Activated CD8-positive, alpha-beta memory T cell treated with anti-CD3 and anti-CD28 coated beads, Interleukin-2, amount 10 ng/mL, durations not matched to agents 7 days and 5 days (primary cell): ENCODE results near the gene OXCT1. TPM values are rescaled to one million over a fixed set of nuclear protein-coding genes. Genes with fewer than 3 reads are reported as not detected.
"Not testable (repeated sequence)": the region's sequence is repeated elsewhere in the genome, so short reads cannot be mapped to it uniquely, and the experiment has no call there.

Experiments used
- ATAC-seq: fragments of 150-1000 bp; cut with Tn5 transposase; one replicate; pipeline ENCODE4 v1.10.0; 2021; ENCODE audit warnings: moderate library complexity
- CTCF ChIA-PET: fragments of 350-600 bp; sonication (Branson Sonifier 250); formaldehyde crosslinking; loops from one replicate; lab custom pipeline; 2021; ENCODE audit warnings: antibody characterized with exemption; lab: Charles Lee
- DNase-seq: peaks from one replicate; pipeline ENCODE4 v3.0.0-alpha.2; 2020
- H3K27ac Mint-ChIP-seq: one replicate; pipeline ENCODE4 v1.8.0; 2021; ENCODE audit warnings: mild to moderate bottlenecking, mixed read lengths
- H3K27me3 Mint-ChIP-seq: one replicate; pipeline ENCODE4 v1.8.0; 2021; ENCODE audit warnings: mixed read lengths
- H3K36me3 Mint-ChIP-seq: one replicate; pipeline ENCODE4 v1.8.0; 2021; ENCODE audit warnings: mild to moderate bottlenecking, mixed read lengths
- H3K4me1 Mint-ChIP-seq: one replicate; pipeline ENCODE4 v1.8.0; 2021; ENCODE audit warnings: mixed read lengths
- H3K4me3 Mint-ChIP-seq: one replicate; pipeline ENCODE4 v1.8.0; 2021; ENCODE audit warnings: mild to moderate bottlenecking, moderate library complexity, mixed read lengths
- H3K9me3 Mint-ChIP-seq: one replicate; pipeline ENCODE4 v1.8.0; 2022; ENCODE audit warnings: low read depth, mixed read lengths
- total RNA-seq, 2 experiments: library from RNA; stranded (reverse); gene quantifications; one replicate each; pipeline ENCODE4 v1.2.3, GENCODE V29; 2021

Gene OXCT1
- total RNA-seq, 2 experiments from 2014 or later: 74.9 to 81.8 TPM

DNA sequence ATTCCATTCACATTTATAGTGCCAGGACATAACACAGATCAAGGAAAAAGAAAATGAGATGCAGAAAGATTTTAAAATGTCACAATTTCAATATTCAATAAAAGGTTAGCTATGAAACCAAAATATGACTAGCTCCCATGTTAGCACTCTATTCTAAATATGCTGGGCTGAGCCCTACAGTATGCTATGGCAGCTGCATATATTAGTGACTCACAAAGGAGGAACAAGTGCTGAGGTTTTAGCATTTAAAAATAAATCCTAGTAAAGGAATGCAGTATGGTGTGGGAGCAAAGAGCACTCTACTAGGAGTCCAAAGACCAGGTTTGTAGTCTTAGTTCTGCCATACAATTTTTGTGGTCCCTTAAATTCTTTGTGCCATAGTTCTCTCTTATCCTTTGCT is 118.4 kb downstream of the OXCT1 start:
- Mint-ChIP-seq H3K36me3 (peaks cover 42% of the 10 kb centered on the region), H3K4me3 (no peak overlapping the region), H3K9me3 (no peaks in the 10 kb centered on the region), H3K27ac (no peak overlapping the region), H3K27me3 (no peaks in the 10 kb centered on the region), H3K4me1 (peaks cover 14% of the 10 kb centered on the region)
- CTCF ChIA-PET: no interaction called here
- no peak for ATAC-seq
- DNase-seq: no peak

DNA sequence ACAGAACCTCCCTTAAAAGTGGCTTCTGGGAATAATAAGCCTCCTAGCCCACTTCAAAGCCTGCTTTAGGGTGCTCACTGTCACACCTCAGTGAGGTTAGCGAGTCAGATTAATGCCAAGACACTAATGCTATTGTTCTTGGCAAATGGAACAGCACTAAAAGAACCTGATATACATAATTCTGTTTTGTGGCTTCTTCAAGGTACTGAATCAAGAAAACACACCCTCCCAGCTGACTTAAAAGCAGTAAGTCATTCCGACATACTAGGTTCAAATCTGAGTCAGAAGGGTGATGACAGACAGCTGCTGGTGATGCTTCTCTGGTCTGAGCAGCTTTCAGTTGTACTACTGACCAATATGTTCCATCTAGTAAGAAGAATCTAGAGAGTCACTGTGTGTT is 121.6 kb downstream of the OXCT1 start:
- ATAC-seq (peak; percentile 74), DNase-seq (peak; percentile 41)
- Mint-ChIP-seq H3K27ac (peak overlapping the region; percentile 9), H3K9me3 (no peaks in the 10 kb centered on the region), H3K4me3 (no peak overlapping the region), H3K36me3 (peaks cover 45% of the 10 kb centered on the region), H3K4me1 (peaks cover 9% of the 10 kb centered on the region), H3K27me3 (no peaks in the 10 kb centered on the region)
- CTCF ChIA-PET: no interaction called here

DNA sequence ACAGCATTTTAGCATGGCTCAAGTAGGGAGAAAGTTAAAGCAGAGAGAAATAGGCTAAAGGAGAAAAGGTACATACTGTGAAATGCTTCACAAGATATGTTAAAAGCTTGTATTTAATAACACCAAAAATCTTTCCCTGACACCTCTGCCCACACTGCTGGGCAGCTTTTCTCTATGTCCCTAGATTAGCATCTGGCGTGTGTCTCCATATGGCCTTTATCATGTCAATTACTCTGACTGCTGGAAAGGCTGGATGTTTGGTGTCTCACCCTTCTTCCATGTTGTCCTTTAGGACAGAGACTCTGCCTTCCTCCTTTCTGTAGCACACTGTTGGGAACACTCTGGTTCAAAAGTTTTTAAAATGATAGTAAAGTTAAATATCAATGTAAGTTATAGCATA is 122.5 kb downstream of the OXCT1 start:
- H3K4me3 Mint-ChIP-seq: no peak overlapping the region
- no peaks in the 10 kb centered on the region for H3K27me3 Mint-ChIP-seq
- no peak overlapping the region for H3K27ac Mint-ChIP-seq
- H3K36me3 Mint-ChIP-seq: peaks cover 41% of the 10 kb centered on the region
- H3K4me1 Mint-ChIP-seq: peaks cover 9% of the 10 kb centered on the region
- ATAC-seq (no peak), DNase-seq (no peak)
- no peaks in the 10 kb centered on the region for H3K9me3 Mint-ChIP-seq
- CTCF ChIA-PET: interaction anchor here (1.1 kb wide), 1 partner anchor 34 kb away, joined by 3 read pairs; no protein-coding TSS in a partner anchor

DNA sequence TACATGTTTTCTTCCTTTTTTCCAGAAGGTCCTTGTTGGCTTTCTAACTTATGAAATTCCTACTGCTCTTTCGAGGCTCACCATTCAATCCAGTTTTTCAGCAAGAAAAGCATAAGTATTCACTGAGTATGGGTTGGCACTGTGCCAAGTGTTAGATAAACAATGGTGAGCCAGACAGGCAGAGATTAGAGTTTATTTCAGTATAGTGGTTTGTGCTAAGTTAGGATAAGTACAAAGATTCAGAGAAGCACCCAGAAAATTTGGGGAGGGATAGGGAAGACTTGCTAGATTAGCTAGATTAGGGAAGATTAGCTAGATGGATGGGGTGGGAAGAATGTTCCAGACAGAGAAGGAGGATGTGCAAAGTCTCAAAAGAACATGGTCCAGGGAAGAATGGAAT is 122.9 kb downstream of the OXCT1 start:
- no peak for DNase-seq
- H3K9me3 Mint-ChIP-seq: no peaks in the 10 kb centered on the region
- H3K36me3 Mint-ChIP-seq: peaks cover 42% of the 10 kb centered on the region
- H3K4me1 Mint-ChIP-seq: peaks cover 9% of the 10 kb centered on the region
- no peaks in the 10 kb centered on the region for H3K27me3 Mint-ChIP-seq
- CTCF ChIA-PET: interaction anchor here (1.1 kb wide), 1 partner anchor 34 kb away, joined by 3 read pairs; no protein-coding TSS in a partner anchor
- no peak overlapping the region for H3K27ac Mint-ChIP-seq
- H3K4me3 Mint-ChIP-seq: no peak overlapping the region
- ATAC-seq: no peak

DNA sequence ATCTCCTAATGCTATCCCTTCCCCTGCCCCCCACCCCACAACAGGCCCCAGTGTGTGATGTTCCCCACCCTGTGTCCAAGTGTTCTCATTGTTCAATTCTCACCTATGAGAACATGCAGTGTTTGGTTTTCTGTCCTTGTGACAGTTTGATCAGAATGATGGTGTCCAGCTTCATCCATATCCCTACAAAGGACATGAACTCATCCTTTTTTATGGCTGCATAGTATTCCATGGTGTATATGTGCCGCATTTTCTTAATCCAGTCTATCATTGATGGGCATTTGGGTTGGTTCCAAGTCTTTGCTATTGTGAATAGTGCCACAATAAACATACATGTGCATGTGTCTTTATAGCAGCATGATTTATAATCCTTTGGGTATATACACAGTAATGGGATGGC is 127.6 kb downstream of the OXCT1 start:
- H3K27me3 Mint-ChIP-seq, H3K4me3 Mint-ChIP-seq, H3K9me3 Mint-ChIP-seq, DNase-seq, H3K4me1 Mint-ChIP-seq, ATAC-seq, H3K27ac Mint-ChIP-seq, CTCF ChIA-PET: not testable (repeated sequence)
- H3K36me3 Mint-ChIP-seq: peaks cover 47% of the 10 kb centered on the region

DNA sequence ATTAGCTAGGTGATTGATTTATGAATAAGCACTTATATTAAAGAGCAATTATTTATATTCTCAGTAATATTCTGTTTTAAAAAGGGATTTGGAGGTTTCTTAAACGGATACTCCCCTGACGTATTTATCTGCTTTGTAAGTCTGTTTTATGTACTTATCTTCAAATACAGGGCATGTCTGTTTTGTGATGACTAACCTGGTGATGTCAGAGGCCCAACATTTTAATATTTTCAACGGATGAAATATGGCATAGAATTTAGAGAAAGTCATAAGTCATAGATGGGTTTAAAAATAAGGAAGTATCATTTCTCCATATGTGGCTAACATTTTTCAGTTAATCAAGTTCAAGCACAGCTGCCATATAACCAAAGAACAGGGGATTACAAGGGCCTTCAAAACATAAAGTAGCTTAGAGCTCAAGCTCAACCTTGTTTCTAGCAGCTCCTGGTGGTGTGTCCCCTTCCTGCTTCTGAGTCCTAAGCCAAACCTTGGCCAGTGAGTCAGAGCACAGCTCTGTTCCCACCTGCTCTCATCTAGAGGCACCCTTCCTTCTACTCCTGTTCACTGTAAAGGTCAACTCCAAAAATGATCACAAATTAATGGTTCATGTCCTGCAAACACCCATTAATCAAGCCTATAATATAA is 131.4 kb downstream of the OXCT1 start:
- no peaks in the 10 kb centered on the region for H3K4me1 Mint-ChIP-seq
- ATAC-seq: no peak
- H3K27me3 Mint-ChIP-seq: no peaks in the 10 kb centered on the region
- H3K4me3 Mint-ChIP-seq: no peak overlapping the region
- H3K9me3 Mint-ChIP-seq: no peaks in the 10 kb centered on the region
- H3K27ac Mint-ChIP-seq: no peak overlapping the region
- CTCF ChIA-PET: no interaction called here
- DNase-seq: no peak
- peaks cover 63% of the 10 kb centered on the region for H3K36me3 Mint-ChIP-seq

DNA sequence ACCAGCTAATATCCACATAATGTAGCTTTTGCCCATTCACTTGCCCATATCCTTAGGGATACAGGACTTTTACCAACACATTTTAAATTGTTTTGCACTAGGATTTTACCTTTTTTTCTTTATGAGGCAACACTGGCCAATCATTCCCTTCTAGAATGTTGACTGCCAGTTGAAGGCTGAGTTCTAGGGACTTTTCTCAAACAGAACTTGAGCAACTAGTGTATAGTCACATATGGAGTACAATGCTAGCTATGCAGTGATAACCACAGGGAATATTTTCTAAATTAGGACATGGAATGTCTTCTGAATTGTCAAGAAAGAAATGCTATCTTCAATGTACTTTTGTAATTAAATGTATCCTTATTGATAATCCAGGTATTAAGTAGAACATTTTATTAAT is 133.6 kb downstream of the OXCT1 start:
- no peaks in the 10 kb centered on the region for H3K4me1 Mint-ChIP-seq
- H3K36me3 Mint-ChIP-seq: peaks cover 63% of the 10 kb centered on the region
- H3K9me3 Mint-ChIP-seq: no peaks in the 10 kb centered on the region
- CTCF ChIA-PET: no interaction called here
- H3K27me3 Mint-ChIP-seq: no peaks in the 10 kb centered on the region
- no peak for DNase-seq
- no peak overlapping the region for H3K27ac Mint-ChIP-seq
- no peak for ATAC-seq
- H3K4me3 Mint-ChIP-seq: no peak overlapping the region

DNA sequence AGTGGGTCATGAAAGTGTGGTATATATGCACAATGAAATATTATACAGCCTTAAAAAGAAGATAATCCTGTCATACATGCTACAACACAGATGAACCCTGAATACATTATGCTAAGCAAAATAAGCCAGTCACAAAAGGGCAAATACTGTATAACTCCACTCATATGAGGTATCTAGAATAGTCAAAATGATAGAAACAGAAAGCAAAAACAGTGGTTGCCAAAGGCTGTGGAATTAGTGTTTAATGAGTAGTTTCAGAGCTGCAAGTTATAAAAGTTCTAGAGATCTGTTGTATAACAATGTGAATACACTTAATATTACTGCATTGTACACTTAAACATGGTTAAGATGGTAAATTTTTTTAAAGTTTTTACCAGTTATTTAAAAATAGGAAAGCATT is 135.0 kb downstream of the OXCT1 start:
- CTCF ChIA-PET: no interaction called here

DNA sequence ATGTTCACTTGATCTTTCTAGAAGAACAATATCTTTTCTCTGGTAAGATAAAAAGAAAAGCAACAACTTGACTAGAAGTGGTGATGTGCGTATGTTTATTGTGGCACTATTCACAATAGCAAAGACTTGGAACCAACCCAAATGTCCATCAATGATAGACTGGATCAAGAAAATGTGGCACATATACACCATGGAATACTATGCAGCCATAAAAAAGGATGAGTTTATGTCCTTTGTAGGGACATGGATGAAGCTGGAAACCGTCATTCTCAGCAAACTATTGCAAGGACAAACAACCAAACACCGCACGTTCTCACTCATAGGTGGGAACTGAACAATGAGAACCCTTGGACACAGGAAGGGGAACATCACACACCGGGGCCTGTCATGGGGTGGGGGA is 140.8 kb downstream of the OXCT1 start:
- CTCF ChIA-PET, H3K27ac Mint-ChIP-seq, H3K4me1 Mint-ChIP-seq, H3K9me3 Mint-ChIP-seq, DNase-seq, ATAC-seq, H3K27me3 Mint-ChIP-seq, H3K4me3 Mint-ChIP-seq: not testable (repeated sequence)
- peaks cover 33% of the 10 kb centered on the region for H3K36me3 Mint-ChIP-seq

More for the DNA sequence above, 135.0 kb downstream of the OXCT1 start:
- DNase-seq (no peak), ATAC-seq (no peak)
- Mint-ChIP-seq H3K27ac (no peak overlapping the region), H3K4me3 (no peak overlapping the region), H3K36me3 (peaks cover 68% of the 10 kb centered on the region), H3K4me1 (no peaks in the 10 kb centered on the region), H3K27me3 (no peaks in the 10 kb centered on the region), H3K9me3 (no peaks in the 10 kb centered on the region)

DNA sequence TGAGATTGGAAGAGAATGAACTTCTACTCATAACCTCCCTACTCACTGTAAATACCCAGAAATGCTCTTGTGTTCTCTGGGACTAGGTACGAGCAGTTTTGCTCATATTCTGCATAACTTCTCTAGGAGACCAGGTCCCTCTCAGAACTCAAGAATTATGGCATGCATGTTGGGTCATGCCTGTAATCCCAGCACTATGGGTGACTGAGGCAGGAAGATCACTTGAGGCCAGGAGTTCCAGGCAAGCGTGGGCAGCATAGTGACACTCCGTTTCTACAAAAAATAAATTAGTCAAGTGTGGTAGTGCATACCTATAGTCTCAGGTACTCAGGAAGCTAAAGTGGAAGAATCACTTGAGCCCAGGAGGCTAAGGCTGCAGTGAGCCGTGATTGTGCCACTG is 141.9 kb downstream of the OXCT1 start:
- H3K27ac Mint-ChIP-seq: no peak overlapping the region
- peaks cover 2% of the 10 kb centered on the region for H3K27me3 Mint-ChIP-seq
- no peaks in the 10 kb centered on the region for H3K4me1 Mint-ChIP-seq
- H3K4me3 Mint-ChIP-seq: no peak overlapping the region
- no peaks in the 10 kb centered on the region for H3K9me3 Mint-ChIP-seq
- ATAC-seq (no peak), DNase-seq (no peak)
- CTCF ChIA-PET: no interaction called here
- peaks cover 29% of the 10 kb centered on the region for H3K36me3 Mint-ChIP-seq

DNA sequence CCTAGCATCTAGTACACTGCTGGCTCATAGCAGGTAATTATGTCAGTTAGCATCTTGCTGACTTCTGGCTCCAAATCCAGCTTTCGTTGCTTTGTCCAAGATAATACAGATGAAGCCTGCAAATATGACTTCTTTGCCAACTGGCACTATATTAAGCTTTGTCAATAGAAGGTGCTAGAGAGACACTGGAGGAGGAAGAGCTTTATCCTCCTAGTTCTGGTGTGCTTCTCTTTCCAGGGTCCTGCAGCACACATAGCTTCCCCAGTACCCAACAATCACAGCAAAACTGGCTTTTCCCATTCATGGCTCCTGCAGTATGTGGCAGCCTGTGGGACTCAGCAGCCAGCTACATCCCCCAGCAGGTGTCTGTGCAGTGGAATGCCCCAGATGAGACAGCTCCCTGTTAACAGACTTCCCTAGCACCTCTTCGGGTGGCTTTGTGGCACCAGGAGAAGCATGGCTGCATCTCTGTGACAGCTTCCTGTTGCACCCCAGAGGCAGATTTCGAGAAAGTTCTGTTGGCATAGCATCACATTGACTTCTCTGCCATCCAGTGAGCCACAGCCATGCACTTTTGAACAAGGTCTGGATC is 147.8 kb downstream of the OXCT1 start:
- no peak for ATAC-seq
- no peaks in the 10 kb centered on the region for H3K36me3 Mint-ChIP-seq
- H3K4me1 Mint-ChIP-seq: no peaks in the 10 kb centered on the region
- H3K9me3 Mint-ChIP-seq: no peaks in the 10 kb centered on the region
- no peak overlapping the region for H3K27ac Mint-ChIP-seq
- CTCF ChIA-PET: interaction anchor here (0.9 kb wide), 1 partner anchor 335 kb away, joined by 3 read pairs; no protein-coding TSS in a partner anchor
- H3K4me3 Mint-ChIP-seq: no peak overlapping the region
- peaks cover 27% of the 10 kb centered on the region for H3K27me3 Mint-ChIP-seq
- no peak for DNase-seq

DNA sequence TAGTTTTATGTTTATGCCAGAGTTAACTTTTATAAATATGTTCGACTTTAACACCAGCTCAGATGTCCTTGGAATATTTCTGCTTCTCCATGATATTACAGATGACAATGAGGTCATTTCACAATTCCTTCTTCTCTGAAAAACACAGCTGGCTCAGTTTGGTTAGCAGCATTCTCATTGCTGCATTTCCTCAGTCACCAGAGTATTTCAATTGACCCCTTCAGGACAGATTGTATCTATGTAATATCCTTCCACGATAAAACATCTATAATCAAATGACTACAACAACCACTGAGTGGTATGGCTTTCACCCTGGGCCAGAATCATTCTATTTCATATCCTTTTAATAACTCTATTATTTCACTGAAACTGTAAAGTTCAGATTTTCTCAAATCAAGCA is 148.7 kb downstream of the OXCT1 start:
- H3K27me3 Mint-ChIP-seq: peaks cover 29% of the 10 kb centered on the region
- H3K4me3 Mint-ChIP-seq: no peak overlapping the region
- CTCF ChIA-PET: no interaction called here
- no peak overlapping the region for H3K27ac Mint-ChIP-seq
- H3K4me1 Mint-ChIP-seq: no peaks in the 10 kb centered on the region
- ATAC-seq (no peak), DNase-seq (no peak)
- no peaks in the 10 kb centered on the region for H3K36me3 Mint-ChIP-seq
- H3K9me3 Mint-ChIP-seq: no peaks in the 10 kb centered on the region

DNA sequence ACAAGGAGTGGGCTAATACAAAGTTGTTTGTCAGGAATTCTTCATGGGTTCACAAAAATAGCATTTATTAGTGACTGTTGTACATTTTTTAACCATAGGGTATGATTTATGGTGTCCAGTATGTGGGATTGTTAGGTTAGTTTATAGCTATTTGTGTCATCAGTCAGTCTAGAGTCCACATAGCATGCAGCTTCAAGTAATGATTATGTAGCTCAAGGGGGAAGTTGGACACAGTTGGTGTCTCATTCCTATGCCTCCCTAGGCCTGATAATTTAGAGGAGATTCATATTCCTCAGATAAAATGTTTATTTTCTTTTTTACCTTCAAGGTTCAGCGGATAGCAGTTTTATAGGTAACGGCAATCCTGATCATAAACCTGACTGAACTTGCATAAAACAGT is 153.8 kb downstream of the OXCT1 start:
- Mint-ChIP-seq H3K9me3 (no peaks in the 10 kb centered on the region), H3K27me3 (peaks cover 29% of the 10 kb centered on the region), H3K27ac (no peak overlapping the region), H3K4me3 (no peak overlapping the region), H3K4me1 (no peaks in the 10 kb centered on the region), H3K36me3 (no peaks in the 10 kb centered on the region)
- no peak for ATAC-seq
- CTCF ChIA-PET: no interaction called here
- no peak for DNase-seq

DNA sequence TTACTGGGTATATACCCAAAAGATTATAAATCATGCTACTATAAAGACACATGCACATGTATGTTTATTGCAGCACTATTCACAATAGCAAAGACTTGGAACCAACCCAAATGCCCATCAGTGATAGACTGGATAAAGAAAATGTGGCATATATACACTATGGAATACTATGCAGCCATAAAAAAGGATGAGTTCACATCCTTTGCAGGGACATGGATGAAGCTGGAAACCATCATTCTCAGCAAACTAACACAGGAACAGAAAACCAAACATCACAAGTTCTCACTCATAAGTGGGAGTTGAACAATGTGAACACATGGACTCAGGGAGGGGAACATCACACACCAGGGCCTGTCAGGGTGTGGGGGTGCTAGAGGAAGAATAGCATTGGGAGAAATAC is 155.8 kb downstream of the OXCT1 start:
- H3K27ac Mint-ChIP-seq, H3K36me3 Mint-ChIP-seq, H3K9me3 Mint-ChIP-seq, CTCF ChIA-PET, H3K4me1 Mint-ChIP-seq, H3K4me3 Mint-ChIP-seq, ATAC-seq, DNase-seq: not testable (repeated sequence)
- H3K27me3 Mint-ChIP-seq: peaks cover 20% of the 10 kb centered on the region
